GM12878 (cell line): Measurements from ENCODE around the gene C2orf66. TPM values are rescaled to one million over a fixed set of nuclear protein-coding genes. Genes with fewer than 3 reads are reported as not detected.

Experiments used
- ATAC-seq: fragments of 200-7000 bp; cut with Tn5 transposase; 3 replicates; pipeline ENCODE4 v1.9.1; 2020; ENCODE audit warnings: mild to moderate bottlenecking, moderate library complexity
- BruUV-seq: library from RNA; stranded (reverse); fragments of 400-500 nt; replicated peaks from 2 replicates; lab custom pipeline; 2021; lab: Mats Ljungman, UMichigan
- CTCF ChIA-PET: fragments of 300-600 bp; sonication (Branson Sonifier 250); formaldehyde crosslinking; extraction: SDS; loops from one replicate; lab custom pipeline; 2021; ENCODE audit warnings: inconsistent platforms; lab: Yijun Ruan, JAX
- POLR2A ChIA-PET: fragments of 350-600 bp; formaldehyde crosslinking; extraction: SDS; loops from one replicate; lab custom pipeline; 2021; ENCODE audit warnings: inconsistent platforms; lab: Charles Lee
- RAD21 ChIA-PET: fragments of 300-600 bp; sonication (Branson Sonifier 250); formaldehyde crosslinking; loops from one replicate; lab custom pipeline; 2023; ENCODE audit warnings: antibody characterized with exemption; ENCODE audit not compliant: unreplicated experiment; lab: Charles Lee
- SMC1A ChIA-PET: fragments of 300-600 bp; sonication (Branson Sonifier 250); formaldehyde crosslinking; loops from one replicate; lab custom pipeline; 2023; ENCODE audit not compliant: unreplicated experiment, uncharacterized antibody; lab: Charles Lee
- DNase-seq: peaks from one replicate; pipeline ENCODE4 v3.0.0-alpha.2; 2011; ENCODE audit warnings: low read depth, low spot score
- FAIRE-seq: peaks from 3 replicates; lab custom pipeline; 2011; peaks lifted over from hg19 to GRCh38; lab: Jason Lieb, UNC
- H2AFZ ChIP-seq: 2 replicates; pipeline ENCODE4 v1.6.0; 2011; ENCODE audit warnings: low read depth, low read length, control low read depth; ENCODE audit not compliant: control insufficient read depth
- H3K27ac ChIP-seq: 2 replicates; pipeline ENCODE4 v1.5.1; 2011; ENCODE audit warnings: control low read depth; ENCODE audit not compliant: control insufficient read depth, insufficient read depth
- H3K27me3 ChIP-seq, 2 experiments: replicated peaks in 1 of 2; 2 replicates each; pipeline versions ENCODE4 v1.6.0 to v1.6.1; 2011; ENCODE audit warnings: low read length in 1 of 2; ENCODE audit not compliant: control insufficient read depth in 2 of 2, insufficient read depth in 2 of 2
- H3K36me3 ChIP-seq, 2 experiments: 2 replicates each; pipeline ENCODE4 v1.5.1; 2011; ENCODE audit warnings: low read length in 1 of 2; ENCODE audit not compliant: control insufficient read depth in 2 of 2, insufficient read depth in 2 of 2
- H3K4me1 ChIP-seq: 2 replicates; pipeline ENCODE4 v1.6.1; 2011; ENCODE audit warnings: mild to moderate bottlenecking, low read length, moderate library complexity, mixed read lengths; ENCODE audit not compliant: control insufficient read depth, insufficient read depth
- H3K4me2 ChIP-seq: 2 replicates; pipeline ENCODE4 v1.6.0; 2011; ENCODE audit warnings: control low read depth; ENCODE audit not compliant: control insufficient read depth, insufficient read depth
- H3K4me3 ChIP-seq: fragments of 200-600 bp; sonication (generic); 2 replicates; pipeline ENCODE4 v1.5.1; 2016
- H3K79me2 ChIP-seq: 2 replicates; pipeline ENCODE4 v1.6.0; 2011; ENCODE audit warnings: low read length; ENCODE audit not compliant: control insufficient read depth, insufficient read depth
- H3K9ac ChIP-seq: 2 replicates; pipeline ENCODE4 v1.8.0; 2011; ENCODE audit warnings: low read length, control low read depth, mixed read lengths; ENCODE audit not compliant: control insufficient read depth, insufficient read depth
- H3K9me3 ChIP-seq: replicated peaks from 3 replicates; pipeline ENCODE4 v1.5.1; 2011; ENCODE audit warnings: mild to moderate bottlenecking, low read length; ENCODE audit not compliant: control insufficient read depth, insufficient read depth
- H4K20me1 ChIP-seq: 2 replicates; pipeline ENCODE4 v1.6.0; 2011; ENCODE audit not compliant: control insufficient read depth, insufficient read depth
- CBX3 ChIP-seq: fragments of 200-600 bp; sonication (generic); IDR thresholded peaks from 2 replicates; pipeline ENCODE4 v1.6.1; 2016; ENCODE audit warnings: low read depth, borderline replicate concordance
- CREB1 ChIP-seq: IDR thresholded peaks from 2 replicates; pipeline ENCODE4 v1.6.1; 2012; ENCODE audit warnings: low read depth, mild to moderate bottlenecking, inconsistent platforms
- CTCF ChIP-seq, 3 experiments: IDR thresholded peaks in 2 of 3; conservative IDR thresholded peaks in 1 of 3; 2 replicates each; pipeline ENCODE4 v1.5.1; 2011; ENCODE audit warnings: low read depth in 3 of 3, low read length in 3 of 3, mild to moderate bottlenecking in 3 of 3, control low read depth in 2 of 3, moderate library complexity in 2 of 3, inconsistent platforms in 1 of 3, mixed read lengths in 1 of 3; ENCODE audit not compliant: control insufficient read depth in 2 of 3, insufficient read depth in 1 of 3; ENCODE audit errors: extremely low read depth in 1 of 3
- ELK1 ChIP-seq: IDR thresholded peaks from 2 replicates; pipeline ENCODE4 v1.6.1; 2012; ENCODE audit warnings: low read depth, low read length, improper control_type of control experiment
- IRF3 ChIP-seq: fragments of 450-650 bp; IDR thresholded peaks from 2 replicates; pipeline ENCODE4 v1.6.1; 2014; ENCODE audit warnings: mild to moderate bottlenecking
- IRF4 ChIP-seq: IDR thresholded peaks from 2 replicates; pipeline ENCODE4 v1.6.1; 2011; ENCODE audit warnings: low read depth, low read length
- NR2F1 ChIP-seq: fragments of 450-650 bp; conservative IDR thresholded peaks from 2 replicates; pipeline ENCODE4 v1.6.1; 2017; ENCODE audit warnings: mild to moderate bottlenecking
- SREBF2 ChIP-seq: IDR thresholded peaks from 2 replicates; pipeline ENCODE4 v1.6.1; 2012; ENCODE audit warnings: mild to moderate bottlenecking, low read length
- STAT1 ChIP-seq: fragments of 450-650 bp; conservative IDR thresholded peaks from 2 replicates; pipeline ENCODE4 v1.6.1; 2014; ENCODE audit warnings: antibody characterized with exemption, mild to moderate bottlenecking
- SUZ12 ChIP-seq: fragments of 200-600 bp; sonication (generic); IDR thresholded peaks from one replicate; pipeline ENCODE4 v1.6.1; 2018; ENCODE audit warnings: antibody characterized with exemption, mild to moderate bottlenecking; ENCODE audit not compliant: unreplicated experiment
- ZBED1 ChIP-seq: IDR thresholded peaks from 2 replicates; pipeline ENCODE4 v1.6.1; 2016; ENCODE audit warnings: borderline replicate concordance
- ZBTB4 ChIP-seq: fragments of 450-650 bp; formaldehyde crosslinking; IDR thresholded peaks from 2 replicates; pipeline ENCODE4 v1.4.0; 2022; ENCODE audit warnings: mild to moderate bottlenecking, moderate library complexity
- ZNF384 ChIP-seq: IDR thresholded peaks from 2 replicates; pipeline ENCODE4 v1.6.1; 2012; ENCODE audit warnings: low read depth, mild to moderate bottlenecking, low read length, improper control_type of control experiment, borderline replicate concordance
- WGBS: methylation state at CpG from one replicate; pipeline ENCODE4 v1.1.6; 2016; ENCODE audit warnings: low lambda C conversion rate; ENCODE audit not compliant: insufficient replicate concordance, insufficient coverage; ENCODE audit errors: missing lambda C conversion rate; 5-methylcytosine and 5-hydroxymethylcytosine counted together
- in situ Hi-C: fragments of 300-500 bp; cut with MboI; formaldehyde crosslinking; loops from 9 replicates; pipeline ENCODE4 v1.14.3; 2018; ENCODE audit warnings: mixed read lengths
- intact Hi-C: fragments of 100-400 bp; cut with micrococcal nuclease; formaldehyde crosslinking; loops from one replicate; pipeline ENCODE4 v1.14.2; 2022; ENCODE audit not compliant: unreplicated experiment
- polyA plus RNA-seq, 11 experiments: library from polyadenylated mRNA; depleted of rRNA in 4 of 11; unstranded in 6 of 11; stranded (reverse) in 5 of 11; fragments of >200 nt; fragmentation: Nextera tagmentation in 4 of 11; fragmentation: Illumina TruSeq in 1 of 11; extraction: Ambion mirVana in 4 of 11; extraction: Trizol in 1 of 11; gene quantifications; 1 replicate in 1 of 11; 2 replicates in 10 of 11; pipeline versions ENCODE4 v1.2.1 to v1.2.3, GENCODE V29; 2011 to 2016; ENCODE audit warnings: inconsistent platforms in 2 of 11, missing spikeins in 2 of 11, low read depth in 1 of 11
- total RNA-seq, 4 experiments: library from RNA; depleted of rRNA in 3 of 4; stranded (reverse); fragments of >200 nt in 3 of 4; fragmentation: Illumina TruSeq in 1 of 4; extraction: Trizol in 1 of 4; gene quantifications; 2 replicates each; pipeline versions ENCODE4 v1.2.1 to v1.2.3, GENCODE V29; 2013 to 2021

C2orf66 gene
- total and polyA plus RNA-seq, 10 of the 15 experiments (the other 5 are each of a cell fraction or from before 2014, with no cell fraction given): 0.04 to 0.10 (median 0.07) TPM; not detected in 7

DNA sequence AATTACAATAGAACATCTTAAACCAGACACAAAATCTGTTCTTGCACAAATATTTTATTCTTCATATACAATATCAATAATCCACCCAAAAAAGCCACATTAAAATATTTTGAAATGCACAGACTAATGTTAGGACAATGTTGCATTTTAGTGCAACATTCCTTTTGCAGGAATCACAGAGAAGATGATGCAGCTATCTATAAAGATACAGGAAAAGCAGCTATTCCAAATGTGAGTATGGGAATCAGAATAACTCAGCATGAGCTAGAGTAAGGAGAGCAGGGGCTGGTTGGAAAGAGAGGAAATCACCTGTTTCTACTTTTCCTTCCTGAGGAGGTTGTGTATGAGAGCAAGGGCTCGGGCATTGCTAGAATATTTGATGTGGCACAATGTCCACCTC is 4.8 kb downstream of the C2orf66 start (continued):
- no peak for TF ChIP-seq IRF3
- no peak for TF ChIP-seq CBX3
- no peak for TF ChIP-seq ZNF384
- no peak for TF ChIP-seq STAT1

- BruUV-seq: no TSS peak
- ChIA-PET SMC1A (no interaction called here), CTCF (no interaction called here), POLR2A (no interaction called here), RAD21 (no interaction called here)
- no peak for ATAC-seq
- H3K36me3 ChIP-seq: no peaks in the 10 kb centered on the region
- no peaks in the 10 kb centered on the region for H3K9me3 ChIP-seq
- no peak for DNase-seq
- H3K4me3 ChIP-seq: no peak overlapping the region
- intact Hi-C loops: no loop called here
- peaks cover 16% of the 10 kb centered on the region for H3K79me2 ChIP-seq
- no peaks in the 10 kb centered on the region for H4K20me1 ChIP-seq
- H3K4me1 ChIP-seq: no peaks in the 10 kb centered on the region
- no peak for FAIRE-seq
- in situ Hi-C loops: no loop called here
- no peaks in the 10 kb centered on the region for H3K27me3 ChIP-seq
- H3K4me2 ChIP-seq: no peak overlapping the region
- 97% methylated on average over 2 of the region's 2 CpGs for WGBS
- H3K27ac ChIP-seq: no peak overlapping the region
- no peak overlapping the region for H2AFZ ChIP-seq
- H3K9ac ChIP-seq: no peak overlapping the region
- TF ChIP-seq SUZ12 (no peak), ELK1 (no peak), CTCF (IDR thresholded peaks at IDR 0.05 in 2 of 3, conservative IDR thresholded peaks at IDR 0.05 in 1 of 3; ENCODE audit: control insufficient read depth in 2 of 3, extremely low read depth in 1 of 3, insufficient read depth in 1 of 3, low read depth in 3 of 3, low read length in 3 of 3) (no peak), ZBED1 (no peak), SREBF2 (no peak), CREB1 (no peak), ZBTB4 (CRISPR knock-in tag) (no peak), NR2F1 (no peak), IRF4 (no peak)
These were observed 6.8 kb downstream of the C2orf66 start for GRCh38 chr2:196802401-196802800.
